ENCODE results near the gene HELB. TPM values are rescaled to one million over a fixed set of nuclear protein-coding genes. Genes with fewer than 3 reads are reported as not detected.
A peak's percentile ranks its signal among the peaks of the same experiment; 100 is the strongest.

Gene HELB
- total RNA-seq, 4 donors from 2014 or later, result 1.3 to 5.0 (median 1.9) TPM

DNA sequence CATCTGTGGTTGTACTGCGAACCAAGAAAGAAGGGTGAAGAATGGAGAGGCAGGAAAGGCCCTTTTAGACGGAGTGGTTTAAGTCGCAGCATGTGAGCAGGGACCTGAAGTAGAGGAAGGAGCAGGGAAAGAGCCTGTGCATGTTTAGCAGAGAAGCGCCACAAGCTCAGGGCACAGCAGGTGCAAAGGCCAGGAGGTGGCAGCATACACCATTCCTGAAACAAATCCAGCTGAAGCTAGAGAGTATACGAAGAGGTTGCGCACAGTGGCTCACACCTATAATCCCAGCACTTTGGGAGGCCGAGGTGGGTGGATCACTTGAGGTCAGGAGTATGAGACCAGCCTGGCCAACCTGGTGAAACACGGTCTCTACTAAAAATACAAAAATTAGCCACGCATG, 49.9 kb downstream of the HELB start:
- TF ChIP-seq POLR2A (IDR thresholded peaks at IDR 0.05; ENCODE audit: low read depth) (no peak), EP300 (IDR thresholded peaks at IDR 0.05) (no peak), POLR2AphosphoS5 (IDR thresholded peaks at IDR 0.05) (no peak)
- TF ChIP-seq, protein P1, sequence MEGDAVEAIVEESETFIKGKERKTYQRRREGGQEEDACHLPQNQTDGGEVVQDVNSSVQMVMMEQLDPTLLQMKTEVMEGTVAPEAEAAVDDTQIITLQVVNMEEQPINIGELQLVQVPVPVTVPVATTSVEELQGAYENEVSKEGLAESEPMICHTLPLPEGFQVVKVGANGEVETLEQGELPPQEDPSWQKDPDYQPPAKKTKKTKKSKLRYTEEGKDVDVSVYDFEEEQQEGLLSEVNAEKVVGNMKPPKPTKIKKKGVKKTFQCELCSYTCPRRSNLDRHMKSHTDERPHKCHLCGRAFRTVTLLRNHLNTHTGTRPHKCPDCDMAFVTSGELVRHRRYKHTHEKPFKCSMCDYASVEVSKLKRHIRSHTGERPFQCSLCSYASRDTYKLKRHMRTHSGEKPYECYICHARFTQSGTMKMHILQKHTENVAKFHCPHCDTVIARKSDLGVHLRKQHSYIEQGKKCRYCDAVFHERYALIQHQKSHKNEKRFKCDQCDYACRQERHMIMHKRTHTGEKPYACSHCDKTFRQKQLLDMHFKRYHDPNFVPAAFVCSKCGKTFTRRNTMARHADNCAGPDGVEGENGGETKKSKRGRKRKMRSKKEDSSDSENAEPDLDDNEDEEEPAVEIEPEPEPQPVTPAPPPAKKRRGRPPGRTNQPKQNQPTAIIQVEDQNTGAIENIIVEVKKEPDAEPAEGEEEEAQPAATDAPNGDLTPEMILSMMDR (IDR thresholded peaks at IDR 0.05), result peak in 2 of 3 experiments; percentile 9 to 23
- Histone ChIP-seq H3K4me1 (no peaks in the 10 kb centered on the region), H3K9me3 (no peaks in the 10 kb centered on the region), H3K4me3 (no peak overlapping the region), H3K27ac (replicated peaks in 1 of 4) (no peak overlapping the region), H3K36me3 (peaks cover 0 to 27% (median 0%) of the 10 kb centered on the region in 4 donors), H3K27me3 (no peaks in the 10 kb centered on the region)
- intact Hi-C loops (cut with DNase I), result no loop called here
- no peak for DNase-seq (ENCODE audit: extremely low spot score)
- WGBS, result 81% methylated on average over 9 of the region's 9 CpGs

DNA sequence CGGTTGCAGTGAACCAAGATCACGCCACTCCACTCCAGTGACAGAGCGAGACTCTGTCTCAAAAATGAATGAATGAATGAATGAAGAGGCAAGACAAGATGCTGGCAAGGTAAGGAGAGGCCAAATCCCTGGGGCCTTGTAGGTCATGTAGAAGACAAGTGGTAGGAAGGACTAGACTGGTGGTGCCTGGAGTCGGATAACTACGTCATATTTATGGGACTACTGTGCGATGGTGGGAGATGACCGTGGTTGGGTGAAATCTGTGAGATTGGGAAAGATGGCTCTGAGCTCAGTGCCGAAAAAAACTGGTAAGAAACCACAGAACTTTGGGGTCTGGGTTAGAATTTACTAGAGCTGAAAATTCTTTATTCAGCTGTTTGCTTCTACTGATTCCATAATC, 50.6 kb downstream of the HELB start:
- H3K4me1 ChIP-seq, result no peaks in the 10 kb centered on the region
- 96% methylated on average over 8 of the region's 8 CpGs for WGBS
- no peak for DNase-seq (ENCODE audit: extremely low spot score)
- H3K9me3 ChIP-seq, result no peaks in the 10 kb centered on the region
- H3K4me3 ChIP-seq, result no peak overlapping the region
- TF ChIP-seq EP300 (IDR thresholded peaks at IDR 0.05) (no peak), POLR2A (IDR thresholded peaks at IDR 0.05; ENCODE audit: low read depth) (no peak)
- TF ChIP-seq, protein P1 (IDR thresholded peaks at IDR 0.05), result no peak
- intact Hi-C loops (cut with DNase I), result no loop called here
- peaks cover 0 to 27% (median 0%) of the 10 kb centered on the region in 4 donors for H3K36me3 ChIP-seq
- no peak overlapping the region for H3K27ac ChIP-seq (replicated peaks in 1 of 4)
- H3K27me3 ChIP-seq, result no peaks in the 10 kb centered on the region

DNA sequence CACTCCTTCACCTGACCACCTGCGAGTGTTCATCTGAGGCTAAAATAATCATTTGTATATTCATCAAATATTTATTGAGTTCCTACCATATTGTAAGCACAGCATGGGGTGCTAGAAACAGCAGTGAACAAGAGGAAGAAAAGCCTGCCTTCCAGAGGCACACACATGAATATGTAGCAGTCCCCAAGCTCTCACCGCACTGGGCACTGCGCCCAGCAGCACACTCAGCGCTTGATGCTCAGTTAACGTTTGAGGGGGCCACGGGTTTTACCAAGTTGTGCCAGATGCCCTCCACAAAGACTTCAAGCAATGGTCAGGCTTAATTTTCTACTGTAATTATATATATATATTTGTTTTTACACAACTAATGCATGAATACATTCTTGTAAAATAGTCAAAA, 52.0 kb downstream of the HELB start:
- H3K36me3 ChIP-seq, result peaks cover 0 to 20% (median 0%) of the 10 kb centered on the region in 4 donors
- no peak overlapping the region for H3K27ac ChIP-seq (replicated peaks in 1 of 4)
- intact Hi-C loops (cut with DNase I), result no loop called here
- no peak for DNase-seq (ENCODE audit: extremely low spot score)
- 84% methylated on average over 6 of the region's 6 CpGs for WGBS
- H3K4me1 ChIP-seq, result no peaks in the 10 kb centered on the region
- no peaks in the 10 kb centered on the region for H3K9me3 ChIP-seq
- no peak overlapping the region for H3K4me3 ChIP-seq
- TF ChIP-seq, protein P1 (IDR thresholded peaks at IDR 0.05), result no peak
- TF ChIP-seq POLR2AphosphoS5 (IDR thresholded peaks at IDR 0.05), result no peak
- no peak for TF ChIP-seq POLR2A (IDR thresholded peaks at IDR 0.05; ENCODE audit: low read depth)
- TF ChIP-seq EP300 (IDR thresholded peaks at IDR 0.05), result no peak
- H3K27me3 ChIP-seq, result no peaks in the 10 kb centered on the region

DNA sequence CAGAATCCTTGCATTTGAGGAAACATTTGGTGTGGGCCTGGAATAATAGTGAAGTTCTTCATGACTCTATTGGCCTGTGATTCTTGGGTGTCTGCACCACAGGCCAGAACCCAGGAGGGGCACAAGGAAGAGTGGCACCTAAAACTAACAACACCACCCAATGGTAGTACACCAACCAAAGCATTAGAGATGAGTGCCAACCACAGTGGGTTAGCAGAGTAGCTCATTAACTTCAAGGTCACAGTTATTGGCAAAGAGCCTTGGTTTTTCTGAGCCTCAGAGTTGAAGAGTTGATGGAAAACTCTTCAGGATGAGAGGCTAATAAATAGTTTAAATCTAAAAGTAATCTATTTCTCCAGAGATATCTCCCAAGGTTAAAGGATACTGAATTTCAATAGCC, 57.0 kb downstream of the HELB start:
- intact Hi-C loops (cut with DNase I), result no loop called here
- no peaks in the 10 kb centered on the region for H3K36me3 ChIP-seq
- no peak overlapping the region for H3K27ac ChIP-seq (replicated peaks in 1 of 4)
- no peaks in the 10 kb centered on the region for H3K9me3 ChIP-seq
- H3K4me1 ChIP-seq, result no peaks in the 10 kb centered on the region
- DNase-seq (ENCODE audit: extremely low spot score), result no peak
- H3K4me3 ChIP-seq, result no peak overlapping the region
- TF ChIP-seq EP300 (IDR thresholded peaks at IDR 0.05) (no peak), POLR2AphosphoS5 (IDR thresholded peaks at IDR 0.05) (no peak), POLR2A (IDR thresholded peaks at IDR 0.05; ENCODE audit: low read depth) (no peak)
- TF ChIP-seq, protein P1 (IDR thresholded peaks at IDR 0.05), result no peak
- no peaks in the 10 kb centered on the region for H3K27me3 ChIP-seq

DNA sequence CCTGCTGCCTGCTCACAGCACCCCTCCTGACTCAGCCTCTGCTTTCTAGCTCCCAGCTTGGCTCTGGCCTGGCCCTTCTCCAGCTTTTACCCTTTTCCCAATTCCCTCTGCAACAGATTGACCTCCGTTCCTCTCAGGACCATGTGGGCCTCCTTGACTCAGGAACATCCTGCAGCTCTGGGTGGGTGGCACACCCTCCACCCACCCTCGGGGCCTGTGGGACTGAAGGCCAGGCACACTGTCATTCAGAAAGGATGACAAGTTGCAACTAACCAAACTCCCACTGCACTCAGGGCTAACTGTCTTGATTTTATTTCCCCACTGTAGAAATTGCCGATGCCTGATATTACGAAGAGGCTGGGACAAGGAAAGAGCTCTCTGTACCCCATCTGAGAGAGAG, 59.4 kb downstream of the HELB start:
- intact Hi-C loops (cut with DNase I), result no loop called here
- no peak overlapping the region for H3K27ac ChIP-seq (replicated peaks in 1 of 4)
- H3K36me3 ChIP-seq, result no peaks in the 10 kb centered on the region
- 95% methylated on average over 4 of the region's 4 CpGs for WGBS
- no peaks in the 10 kb centered on the region for H3K4me1 ChIP-seq
- no peaks in the 10 kb centered on the region for H3K27me3 ChIP-seq
- TF ChIP-seq, protein P1 (IDR thresholded peaks at IDR 0.05), result no peak
- TF ChIP-seq EP300 (IDR thresholded peaks at IDR 0.05) (no peak), POLR2AphosphoS5 (IDR thresholded peaks at IDR 0.05) (no peak)
- no peaks in the 10 kb centered on the region for H3K9me3 ChIP-seq
- DNase-seq (ENCODE audit: extremely low spot score), result no peak
- H3K4me3 ChIP-seq, result no peak overlapping the region

Measured in esophagus muscularis mucosa (tissue), 4 donors.